Kidney epithelial cell (primary cell): ENCODE data around the gene ARHGAP33. TPM values are rescaled to one million over a fixed set of nuclear protein-coding genes. Genes with fewer than 3 reads are reported as not detected.
A peak's percentile ranks its signal among the peaks of the same experiment; 100 is the strongest.

Source experiments
- DNase-seq: peaks from one replicate; pipeline ENCODE4 v3.0.0-alpha.2; 2010; ENCODE audit warnings: low read depth
- H3K27me3 ChIP-seq: 2 replicates; pipeline ENCODE4 v1.6.0; 2011; ENCODE audit warnings: low read length; ENCODE audit not compliant: control insufficient read depth, insufficient read depth
- H3K36me3 ChIP-seq: 2 replicates; pipeline ENCODE4 v1.5.1; 2011; ENCODE audit warnings: low read length; ENCODE audit not compliant: control insufficient read depth, insufficient read depth
- H3K4me3 ChIP-seq: 2 replicates; pipeline ENCODE4 v1.5.1; 2011; ENCODE audit warnings: low read depth, mild to moderate bottlenecking, control low read depth, low read length
- CTCF ChIP-seq: IDR thresholded peaks from 2 replicates; pipeline ENCODE4 v1.5.1; 2011; ENCODE audit warnings: mild to moderate bottlenecking, moderate library complexity, low read length, control low read depth, inconsistent platforms; ENCODE audit not compliant: insufficient read depth, poor library complexity, severe bottlenecking
- total RNA-seq: library from RNA; depleted of rRNA; stranded (reverse); fragments of >200 nt; gene quantifications from 2 replicates; pipeline ENCODE4 v1.2.3, GENCODE V29; 2015

Gene ARHGAP33
- total RNA-seq, 1 donor from 2014 or later: 2.8 TPM

GRCh38 chr19:35742121-35742724 is 33.1 kb upstream of the ARHGAP33 start, which contains the start of gene IGFLR1:
TSS of gene IGFLR1 (minus strand) at chr19:35742452. CDS start at chr19:35741180, 1,272 bp downstream.
- Histone ChIP-seq H3K36me3 (no peaks in the 10 kb centered on the region), H3K4me3 (peak within 1 kb of the TSS; percentile 37)

GRCh38 chr19:35743640-35744429 is 31.5 kb upstream of the ARHGAP33 start:
- Histone ChIP-seq H3K27me3 (no peaks in the 10 kb centered on the region), H3K4me3 (no peak overlapping the region), H3K36me3 (no peaks in the 10 kb centered on the region)
- DNase-seq: no peak
- TF ChIP-seq CTCF: no peak

More at GRCh38 chr19:35742121-35742724, 33.1 kb upstream of the ARHGAP33 start, which contains the start of gene IGFLR1:
- TF ChIP-seq CTCF: no peak
- H3K27me3 ChIP-seq: no peaks in the 10 kb centered on the region
- DNase-seq: no peak

GRCh38 chr19:35744430-35745327 is 30.7 kb upstream of the ARHGAP33 start:
- TF ChIP-seq CTCF: peak; percentile 47
- DNase-seq: peak; percentile 85
- no peaks in the 10 kb centered on the region for H3K36me3 ChIP-seq
- no peaks in the 10 kb centered on the region for H3K27me3 ChIP-seq
- peak overlapping the region; percentile 67 for H3K4me3 ChIP-seq

- Histone ChIP-seq H3K27me3 (no peaks in the 10 kb centered on the region), H3K4me3 (peak within 1 kb of the TSS; percentile 67), H3K36me3 (no peaks in the 10 kb centered on the region)
- DNase-seq: peak; percentile 98
- TF ChIP-seq CTCF: no peak
These were observed 29.9 kb upstream of the ARHGAP33 start, which contains the start of the genes PSENEN and U2AF1L4 for GRCh38 chr19:35745328-35746086. TSS of gene PSENEN (plus strand) at chr19:35745651. CDS start at chr19:35745931, 280 bp downstream. TSS of gene U2AF1L4 (minus strand) at chr19:35745418. CDS start at chr19:35745391, 27 bp downstream.

GRCh38 chr19:35746087-35746462 is 29.3 kb upstream of the ARHGAP33 start:
- DNase-seq: no peak
- Histone ChIP-seq H3K36me3 (no peaks in the 10 kb centered on the region), H3K27me3 (no peaks in the 10 kb centered on the region), H3K4me3 (peak overlapping the region; percentile 67)
- TF ChIP-seq CTCF: no peak
